T-helper 22 cell (primary cell): ENCODE data around the gene TMEM132D.
"Not testable (repeated sequence)": the region's sequence is repeated elsewhere in the genome, so short reads cannot be mapped to it uniquely, and the experiment has no call there.

ENCODE experiments used
- DNase-seq: peaks from one replicate; pipeline ENCODE4 v3.0.0-alpha.2; 2020; ENCODE audit warnings: low read depth

Gene TMEM132D

DNA sequence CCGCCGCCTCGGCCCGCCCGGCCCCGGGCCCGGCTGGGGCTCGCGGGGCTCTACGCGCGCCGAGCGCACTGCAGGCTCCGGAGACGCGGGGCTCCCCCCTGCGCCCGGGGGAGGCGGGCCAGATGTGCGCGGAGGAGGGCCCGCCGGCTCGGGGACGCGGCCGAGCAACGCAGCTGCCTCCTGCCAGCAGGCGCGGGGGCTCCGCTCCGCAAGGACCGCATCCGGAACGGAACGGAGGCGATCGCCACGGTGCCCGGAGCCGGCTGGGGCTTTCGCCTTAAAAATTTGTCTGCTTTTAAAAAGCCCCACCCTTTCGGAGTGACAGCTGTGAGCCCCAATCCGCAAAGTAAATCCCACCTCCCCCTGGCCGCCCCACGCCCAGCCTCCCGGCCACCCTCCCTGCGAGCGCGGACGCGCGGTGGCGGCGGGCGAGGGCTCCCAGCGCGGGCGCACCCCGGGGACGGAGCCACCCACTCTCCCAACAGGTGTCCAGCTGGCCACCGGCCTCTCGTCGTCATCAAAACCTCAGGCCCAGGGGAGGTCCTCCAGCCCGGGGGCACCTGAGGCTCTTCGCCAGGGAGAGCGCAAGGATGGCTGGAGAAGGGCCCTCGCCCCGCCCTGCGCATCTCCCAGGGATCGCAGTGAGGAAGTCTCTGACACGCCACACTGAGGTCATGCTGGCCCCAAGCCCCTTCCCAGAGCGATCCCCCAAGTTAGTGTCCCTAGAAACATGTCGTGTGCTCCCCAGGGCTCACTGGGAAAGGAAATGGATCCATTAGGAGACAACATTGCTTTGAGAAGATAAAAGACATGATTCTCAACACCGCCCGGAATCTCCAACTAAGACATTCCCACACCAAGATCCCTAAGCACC is at the start of gene TMEM132D:
TSS of gene TMEM132D (minus strand) at position 70 of the 874 bp plus-strand sequence.
- no peak for DNase-seq

DNA sequence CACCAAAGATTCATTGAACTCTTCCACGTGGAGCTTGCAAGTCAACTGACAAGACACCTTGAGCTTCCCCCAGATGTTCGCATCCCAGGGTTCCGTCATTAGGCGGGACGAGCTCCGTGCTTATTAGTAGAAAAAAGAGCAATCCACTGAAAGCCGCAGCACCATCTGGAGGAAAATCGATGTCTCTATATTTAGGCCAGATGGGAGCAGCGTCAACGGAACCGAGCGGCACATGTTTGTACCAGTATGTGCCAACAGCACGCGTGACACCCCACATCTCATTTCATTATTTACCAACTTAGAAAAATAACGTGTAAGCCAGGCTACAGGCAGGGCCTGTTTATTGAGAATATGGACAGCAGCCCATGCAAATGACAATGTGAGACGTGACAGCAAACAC is 45.8 kb upstream of the TMEM132D start:
- DNase-seq: no peak

DNA sequence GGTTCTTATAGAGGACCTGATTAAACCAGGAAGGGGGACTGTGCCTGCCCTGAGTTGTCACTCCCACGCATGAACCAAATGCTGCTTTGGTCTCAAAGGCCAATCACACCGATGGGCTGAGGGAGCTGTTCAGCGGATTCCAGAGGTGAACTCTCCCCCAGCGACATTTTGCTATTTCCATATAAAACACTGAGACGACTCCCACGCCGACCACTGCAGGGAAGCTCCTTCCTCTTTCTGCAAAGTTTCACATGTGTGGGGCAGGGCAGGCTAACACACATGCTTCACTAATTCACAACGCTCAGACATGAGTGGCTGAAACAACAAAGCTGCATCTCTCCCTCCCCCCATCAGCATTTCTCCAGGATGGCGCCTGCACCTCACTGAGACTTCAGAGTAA is 37.8 kb upstream of the TMEM132D start:
- DNase-seq: no peak

DNA sequence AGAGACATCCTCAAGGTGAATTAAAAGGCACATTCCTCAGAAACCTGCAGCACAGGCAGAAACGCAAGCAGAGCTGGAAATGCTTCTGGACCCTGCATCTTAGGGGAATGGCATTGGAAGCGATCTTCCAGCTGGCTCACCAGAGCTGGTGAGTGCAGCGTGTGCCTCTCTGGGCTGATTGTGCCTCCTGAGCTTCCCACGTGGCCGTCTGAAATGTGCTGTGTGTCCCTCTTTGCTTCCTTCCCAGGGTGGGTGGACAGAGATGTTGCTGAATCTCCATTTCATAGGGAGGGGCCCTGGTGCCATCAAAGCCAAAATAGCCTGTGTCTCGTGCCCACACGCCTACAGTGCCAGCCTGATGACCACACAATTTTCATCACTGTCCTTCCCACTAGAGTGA is 34.3 kb upstream of the TMEM132D start:
- DNase-seq: no peak

DNA sequence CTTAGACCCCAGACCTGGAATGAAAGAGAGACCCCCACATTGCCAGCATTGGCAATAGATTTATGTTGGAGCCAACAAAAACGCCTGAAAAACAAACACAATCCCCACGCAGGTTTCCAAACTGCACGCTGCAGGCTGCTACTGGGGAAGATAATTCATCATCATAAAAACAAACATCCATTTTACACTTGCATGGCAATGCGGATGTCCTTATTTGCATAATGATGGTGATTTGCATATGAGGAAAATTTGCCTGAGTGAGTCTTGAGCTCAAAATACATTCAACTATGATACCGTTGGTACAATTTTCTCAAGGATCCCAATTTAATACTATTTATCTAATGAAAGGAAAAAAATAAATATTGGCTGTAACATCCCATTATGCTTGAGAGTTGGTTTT is 33.6 kb upstream of the TMEM132D start:
- DNase-seq: no peak

DNA sequence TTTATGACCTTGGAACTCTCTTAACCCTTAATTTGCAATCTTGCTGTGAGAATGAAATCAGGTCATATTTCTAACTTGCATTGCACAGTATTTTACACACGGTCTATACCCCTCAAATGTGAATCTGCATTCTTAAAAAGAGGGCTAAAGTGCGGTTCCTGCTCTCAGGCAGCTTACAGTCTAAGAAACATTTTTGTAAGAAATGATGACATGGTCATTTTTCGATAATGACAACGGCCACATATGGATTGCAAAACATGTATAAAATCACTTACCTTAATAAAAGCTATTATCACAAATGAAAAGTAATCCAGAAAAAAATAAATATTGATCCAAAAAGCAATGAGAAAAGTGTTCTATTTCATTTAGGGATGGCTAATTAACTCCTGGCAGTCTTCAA is 24.8 kb upstream of the TMEM132D start:
- no peak for DNase-seq

DNA sequence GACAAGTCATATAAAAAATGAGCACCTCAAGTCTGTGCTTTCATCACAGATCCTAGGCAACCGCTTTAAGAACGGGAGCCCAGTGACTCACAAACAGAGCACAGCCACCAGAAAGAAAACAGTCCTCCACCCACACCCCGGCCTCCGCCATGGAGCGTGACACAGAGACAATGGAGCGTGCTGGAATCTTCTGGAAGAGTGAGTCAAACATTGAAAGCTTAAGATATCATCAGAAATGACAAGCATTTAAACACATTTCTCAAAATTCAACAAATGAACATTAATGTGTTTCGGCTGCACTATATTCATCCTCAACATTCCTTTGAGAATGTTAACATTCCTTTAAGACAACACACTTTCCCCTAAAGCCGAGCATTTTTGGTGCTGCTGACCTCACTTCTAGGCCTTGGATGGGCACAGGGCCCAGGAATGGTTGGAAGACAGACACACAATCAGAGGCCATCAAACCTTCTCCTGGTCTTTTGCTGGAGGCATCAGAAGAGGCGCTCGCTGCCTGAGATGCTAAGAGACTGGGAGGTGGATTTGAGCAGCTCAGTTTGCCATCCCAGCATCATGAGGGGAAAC is 23.6 kb upstream of the TMEM132D start:
- DNase-seq: no peak

DNA sequence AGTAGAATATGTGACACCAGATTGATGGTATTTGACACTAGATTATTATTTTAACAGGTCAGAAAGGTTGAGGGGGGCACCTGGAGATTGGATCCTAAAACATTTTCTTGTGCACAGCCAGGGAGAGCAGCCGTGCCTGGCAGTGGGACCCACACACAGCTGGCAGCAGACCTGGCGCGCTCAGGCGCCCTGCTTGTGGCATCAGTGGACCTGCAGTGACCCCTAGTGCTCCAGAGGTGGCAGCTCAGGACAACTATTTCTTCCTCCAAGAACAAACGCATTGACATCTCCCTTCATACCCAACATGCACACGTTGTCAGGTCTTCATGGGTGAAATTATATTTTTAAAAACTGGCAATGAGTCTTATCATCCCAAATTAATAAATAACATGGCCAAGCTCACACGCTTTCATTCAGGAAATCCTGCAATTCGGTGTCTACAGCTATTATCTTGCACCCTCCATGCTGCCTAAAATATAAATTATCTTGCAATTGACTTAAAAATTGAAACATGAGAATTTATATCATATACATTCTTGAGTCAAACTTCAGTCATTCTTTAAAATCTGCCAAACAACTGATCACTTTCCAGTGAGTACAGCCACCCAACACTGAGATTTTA is 7.7 kb upstream of the TMEM132D start:
- no peak for DNase-seq

DNA sequence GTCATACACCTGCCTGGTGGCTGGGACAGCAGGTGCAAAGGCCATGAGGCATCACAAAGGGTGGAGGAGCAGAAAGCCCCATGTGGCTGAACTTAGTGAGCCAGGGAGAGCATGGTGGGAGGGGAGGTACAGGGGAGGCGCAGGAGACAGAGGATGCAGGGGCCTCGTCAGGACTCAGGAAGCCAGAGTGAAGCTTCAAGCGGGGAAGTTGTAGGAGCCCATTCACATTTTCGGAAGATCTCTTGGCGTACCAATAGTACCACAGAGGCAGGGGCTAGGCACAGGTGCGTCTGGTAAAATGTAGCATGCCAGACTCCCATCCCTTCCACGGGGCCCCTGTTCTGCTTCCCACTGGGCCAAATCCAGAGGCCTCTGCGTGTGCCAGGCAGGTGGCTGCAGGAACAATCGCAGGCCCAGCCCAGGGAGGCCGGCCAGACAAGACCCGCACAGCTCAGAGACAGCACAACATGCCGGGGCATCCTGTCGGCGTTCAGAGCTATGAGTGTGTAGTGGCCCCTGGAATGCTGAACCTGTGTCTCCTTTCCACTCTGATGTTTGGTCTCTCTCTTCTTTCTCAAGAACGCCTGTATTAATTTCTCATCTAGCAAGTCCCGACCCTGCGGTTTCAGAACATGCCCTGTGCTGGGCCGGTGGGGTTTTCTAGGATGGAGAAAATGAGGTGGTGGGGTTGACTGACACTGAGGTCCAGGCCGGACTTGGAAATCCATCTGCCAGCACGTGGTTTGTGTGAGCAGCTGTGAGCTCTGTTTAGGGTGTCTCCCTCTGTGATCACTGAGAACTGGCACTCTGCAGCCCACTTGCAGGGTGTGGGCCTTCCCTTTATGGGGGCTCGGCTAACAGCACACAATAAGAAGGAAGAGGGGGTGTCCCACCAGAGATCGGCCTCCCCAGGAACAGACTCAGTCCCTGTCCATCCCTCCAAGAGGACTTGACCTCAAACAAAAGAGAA is 5.5 kb upstream of the TMEM132D start:
- DNase-seq: no peak

DNA sequence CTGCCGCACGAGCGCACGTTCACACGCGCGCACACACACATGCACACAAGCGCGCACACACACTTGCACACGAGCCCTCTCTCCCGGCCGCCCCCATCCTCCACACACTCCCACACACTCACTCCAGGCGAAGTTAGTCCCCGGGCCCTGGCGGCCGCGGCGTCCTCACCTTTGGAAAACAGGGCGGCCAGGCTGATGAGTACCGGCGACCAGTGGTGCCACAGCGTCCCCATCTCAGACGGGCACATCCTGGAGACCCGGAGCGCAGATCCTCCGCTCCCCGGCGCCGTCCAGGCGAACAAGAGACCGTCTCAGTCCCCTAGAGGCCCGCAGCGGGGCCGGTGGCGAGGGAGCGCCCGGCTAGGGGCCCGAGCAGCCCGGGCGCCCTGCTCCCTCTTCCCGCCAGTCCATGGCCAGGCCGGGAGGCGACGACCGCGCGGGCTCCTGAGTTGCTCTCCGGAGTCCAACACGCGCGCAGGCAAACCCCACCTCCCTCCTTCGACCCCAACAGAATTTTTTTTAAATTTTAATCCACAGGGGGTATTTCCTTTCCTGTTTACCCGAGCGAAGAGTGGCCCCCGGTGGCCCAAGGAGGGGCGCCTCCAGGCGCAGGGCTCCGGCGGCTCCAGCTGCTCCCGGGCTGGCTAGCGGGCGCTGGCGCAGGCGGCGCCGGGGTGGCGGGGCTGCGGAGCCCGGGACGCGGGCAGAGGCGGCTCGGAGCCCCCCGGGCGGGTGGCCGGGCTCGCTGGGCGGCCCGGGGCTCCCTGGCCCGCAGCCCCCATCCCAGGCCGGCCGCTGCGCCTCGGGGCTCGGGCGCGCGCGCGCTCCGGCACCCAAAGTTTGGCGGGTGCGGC is 506 bp downstream of the TMEM132D start:
- DNase-seq: no peak

DNA sequence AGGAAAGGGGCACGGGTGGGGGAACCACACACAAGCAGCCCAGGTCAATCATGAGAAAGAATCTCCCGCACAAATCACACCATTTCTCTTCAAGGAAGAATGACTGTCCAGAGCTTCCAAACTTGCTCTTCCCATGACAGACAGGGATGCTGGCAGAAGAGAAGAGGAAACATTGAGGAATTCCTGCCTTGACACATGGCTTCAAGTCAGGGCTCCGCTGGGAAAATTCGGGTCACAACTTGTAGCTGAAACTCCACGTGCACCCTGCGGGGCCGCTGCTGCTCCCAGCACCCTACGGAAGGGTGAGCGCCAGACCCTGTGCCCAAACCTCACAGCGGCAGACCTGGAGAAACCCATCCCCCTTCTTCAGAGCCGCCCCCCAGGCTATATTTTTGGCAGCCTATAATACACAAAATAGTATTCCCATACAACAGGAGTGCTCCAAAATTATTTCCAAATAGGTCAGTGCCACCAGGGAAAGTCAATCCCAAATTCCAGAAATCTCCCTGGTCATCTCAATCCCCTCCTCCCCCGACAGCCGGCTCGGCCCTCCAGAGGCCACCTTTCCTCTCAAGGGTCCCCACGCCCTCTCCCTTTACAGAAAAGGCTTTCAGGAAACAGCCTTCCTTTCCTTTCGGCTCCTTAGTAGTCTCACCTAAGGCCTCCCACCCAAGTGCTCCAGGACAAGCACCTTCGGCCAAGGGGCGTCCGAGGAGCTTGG is 1.3 kb downstream of the TMEM132D start:
- no peak for DNase-seq

DNA sequence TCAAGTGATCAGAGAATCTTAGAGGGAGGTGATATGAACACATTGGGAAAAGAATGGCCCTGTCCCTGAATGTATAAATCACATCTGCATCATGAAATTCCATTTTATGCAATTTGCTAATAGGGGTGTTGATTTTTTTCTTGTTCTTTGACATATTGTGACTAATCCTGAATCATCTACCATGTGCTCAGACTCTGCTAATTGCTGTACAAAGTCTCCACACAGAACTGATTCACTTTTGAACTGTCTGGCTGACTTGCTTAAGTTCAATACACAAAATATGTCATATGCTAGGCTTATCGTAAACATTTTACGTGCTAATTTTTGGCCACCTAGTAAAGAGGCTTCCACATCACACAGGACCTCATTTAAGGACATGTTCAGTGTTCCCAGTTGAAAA is 2.6 kb downstream of the TMEM132D start:
- no peak for DNase-seq

DNA sequence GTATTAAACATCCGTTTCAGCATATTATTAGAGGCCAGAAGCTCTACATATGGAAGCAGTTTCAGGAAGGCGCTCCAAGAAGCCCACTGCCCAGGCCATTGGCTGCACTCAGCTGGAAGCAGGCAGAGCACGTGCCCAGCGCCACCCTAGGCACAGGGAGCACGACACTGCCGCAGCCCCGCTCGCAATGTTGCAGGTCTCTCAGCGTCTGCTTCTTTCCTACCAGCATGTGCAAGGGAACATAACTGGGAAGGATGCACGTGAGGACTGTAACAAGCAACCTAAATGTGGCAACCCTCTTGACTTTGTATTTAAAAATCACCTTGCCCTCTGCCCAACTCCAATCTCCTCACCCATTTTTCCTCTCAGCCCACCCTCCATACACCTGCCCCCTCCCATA is 3.5 kb downstream of the TMEM132D start:
- DNase-seq: no peak

DNA sequence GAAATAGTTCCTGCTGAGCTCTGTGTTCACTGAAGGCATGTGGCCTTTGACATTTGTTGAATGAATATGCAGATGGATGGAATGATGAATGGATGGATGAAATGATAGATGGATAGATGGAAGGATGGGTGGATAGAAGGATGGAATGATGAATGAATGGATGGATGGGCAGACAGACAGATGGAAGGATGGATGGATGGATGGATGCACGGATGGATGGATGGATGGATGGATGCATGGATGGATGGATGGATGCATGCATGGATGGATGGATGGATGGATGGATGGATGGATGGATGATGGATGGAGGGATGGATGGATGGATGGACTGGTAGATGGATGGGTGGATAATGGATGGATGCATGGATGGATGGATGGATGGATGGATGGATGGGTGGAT is 4.8 kb downstream of the TMEM132D start:
- DNase-seq: not testable (repeated sequence)

DNA sequence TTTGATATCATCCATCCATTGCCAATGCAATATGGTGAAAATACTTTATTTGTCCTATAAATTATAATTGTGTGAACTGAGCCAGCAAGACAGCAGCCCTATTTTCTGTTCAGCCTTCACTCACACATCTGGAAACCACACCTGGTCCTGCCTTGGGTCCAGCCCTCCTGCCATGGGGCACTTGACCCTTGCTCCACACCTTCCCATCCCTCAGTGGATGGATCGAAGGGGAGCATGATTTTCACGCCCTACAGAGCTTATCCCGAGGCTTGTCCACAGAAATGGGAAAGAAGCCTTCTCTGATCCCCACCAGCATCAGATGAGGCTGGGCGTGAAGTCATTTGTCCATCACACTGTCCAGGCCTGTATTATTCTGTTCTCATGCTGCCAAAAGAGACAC is 10.1 kb downstream of the TMEM132D start:
- no peak for DNase-seq

DNA sequence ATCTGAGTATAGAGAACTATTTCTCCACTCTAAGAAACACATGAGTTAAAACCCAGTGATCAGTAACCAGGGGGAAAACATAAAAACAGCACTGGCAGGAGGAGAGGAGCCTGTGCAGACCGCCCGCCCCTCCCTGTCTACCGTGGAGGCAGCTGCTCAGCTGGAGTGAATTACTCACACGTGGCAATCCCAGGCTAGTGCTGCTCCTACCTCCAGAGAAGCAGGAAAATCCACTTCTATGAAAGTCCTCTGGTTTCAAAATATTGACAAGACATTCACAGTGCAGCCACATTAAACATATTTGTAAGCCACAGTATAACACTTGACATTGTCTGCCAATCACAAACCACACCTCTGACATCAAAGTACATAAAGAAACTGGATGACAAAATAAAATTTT is 16.7 kb downstream of the TMEM132D start:
- no peak for DNase-seq

DNA sequence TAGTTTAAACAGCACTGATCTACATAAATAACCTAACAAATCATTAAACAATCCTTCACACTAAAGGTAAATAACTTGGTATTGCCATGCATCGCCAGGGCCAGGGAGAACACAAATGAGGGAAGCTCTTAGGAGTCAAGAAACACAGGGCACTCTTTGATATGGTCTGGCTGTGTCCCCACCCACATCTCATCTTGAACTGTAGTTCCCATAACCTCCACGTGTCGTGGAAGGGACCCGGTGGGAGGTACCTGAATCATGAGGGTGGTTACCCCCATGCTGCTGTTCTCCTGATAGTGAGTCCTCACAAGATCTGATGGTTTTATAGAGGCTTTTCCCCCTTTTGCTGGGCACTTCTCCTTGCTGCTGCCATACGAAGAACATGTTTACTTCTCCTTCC is 17.3 kb downstream of the TMEM132D start:
- DNase-seq: no peak

DNA sequence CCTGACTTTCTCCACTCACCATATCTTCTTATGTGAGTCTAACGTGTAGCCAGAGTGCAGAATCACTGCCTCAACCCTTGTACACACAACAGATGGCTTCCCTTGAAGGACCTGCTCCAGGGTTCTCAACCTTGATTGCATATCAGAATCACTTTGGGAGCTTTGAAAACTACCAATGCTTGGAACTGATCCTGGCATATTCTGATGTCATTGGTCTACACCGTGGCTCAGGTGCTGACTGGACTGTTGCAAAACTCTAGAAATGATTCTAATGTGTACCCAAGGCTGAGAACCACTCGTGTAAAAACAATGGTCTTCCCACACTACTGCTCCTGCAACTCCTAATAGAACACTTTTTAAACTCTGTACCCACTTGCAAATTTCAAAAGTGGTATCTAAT is 18.5 kb downstream of the TMEM132D start:
- no peak for DNase-seq

DNA sequence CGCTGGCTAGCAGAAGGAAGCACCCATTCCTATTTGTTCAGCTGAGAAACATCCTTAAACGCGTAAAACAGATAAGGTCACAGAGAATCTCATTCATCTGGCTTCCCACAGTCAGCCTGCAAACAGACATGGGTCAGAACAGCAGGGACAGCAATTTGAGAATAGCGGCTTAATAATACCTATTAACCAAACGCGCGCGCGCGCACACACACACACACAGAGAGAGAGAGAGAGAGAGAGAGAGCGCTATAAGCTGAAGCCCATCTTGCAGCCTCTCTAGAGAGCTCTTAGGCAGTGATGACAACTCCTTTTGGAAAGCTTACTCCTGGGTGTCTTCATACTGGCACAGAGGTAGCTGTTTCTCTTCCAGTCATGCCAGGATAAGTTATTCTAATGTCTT is 26.4 kb downstream of the TMEM132D start:
- no peak for DNase-seq

DNA sequence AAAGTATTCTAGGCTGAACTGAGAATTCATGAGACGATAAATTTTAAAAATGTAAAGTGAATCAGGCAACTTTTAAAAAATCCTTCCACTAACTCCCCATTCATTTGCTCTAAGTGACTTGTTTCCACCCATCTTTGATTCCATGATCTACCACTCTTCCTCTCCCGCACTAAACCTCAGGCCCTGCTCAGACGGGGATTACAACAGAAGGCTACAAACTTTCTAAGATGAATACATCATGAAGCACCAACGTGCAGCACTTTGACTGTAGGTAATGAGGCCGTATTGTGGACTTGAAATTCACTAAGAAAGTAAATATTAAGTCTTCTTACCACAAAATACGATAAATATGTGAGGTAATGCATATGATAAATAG is 30.0 kb downstream of the TMEM132D start:
- DNase-seq: no peak
